A204.1 (cell line): ENCODE data around the gene NRG2.

ENCODE experiments used
- FAIRE-seq: peaks from 2 replicates; lab custom pipeline; 2012; peaks lifted over from hg19 to GRCh38; lab: Jason Lieb, UNC

Gene NRG2

DNA sequence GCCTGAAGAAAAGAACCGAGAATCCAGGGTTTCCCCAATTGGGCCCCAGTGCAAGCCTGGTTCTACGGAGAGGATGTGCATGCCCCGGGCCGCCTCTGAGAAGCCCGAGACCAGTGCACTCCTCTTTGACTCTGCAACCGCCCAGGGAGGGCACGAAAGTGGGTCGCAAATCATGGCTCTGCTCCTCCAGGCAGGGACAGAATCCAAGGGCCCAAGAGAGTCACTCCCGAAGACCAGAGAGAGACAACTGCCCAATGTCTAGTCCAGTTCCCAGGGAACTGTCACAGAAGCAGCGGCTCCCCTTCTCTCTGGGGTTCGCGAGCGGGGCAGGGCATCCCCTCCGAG is 139.7 kb downstream of the NRG2 start:
- FAIRE-seq: no peak

- no peak for FAIRE-seq
These were observed 141.1 kb downstream of the NRG2 start for GRCh38 chr5:139901986-139902385.

DNA sequence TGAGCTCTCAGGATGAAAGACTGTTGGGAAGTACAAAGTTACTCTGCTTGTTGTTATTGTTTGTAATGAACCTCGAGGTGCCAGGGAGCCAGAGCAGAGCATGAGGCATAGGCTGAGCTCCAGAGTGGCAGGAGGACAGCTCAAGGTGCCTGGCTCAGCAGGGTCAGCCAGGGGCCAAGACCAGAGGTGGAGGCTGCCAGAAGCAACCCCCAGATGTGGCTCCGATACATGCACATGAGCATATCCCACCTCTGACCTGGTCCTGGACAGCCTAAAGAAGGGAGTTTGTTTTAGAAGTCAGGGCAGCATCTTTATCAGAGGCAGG is 141.9 kb downstream of the NRG2 start:
- FAIRE-seq: no peak

GRCh38 chr5:139900546-139901250 is 142.4 kb downstream of the NRG2 start:
- no peak for FAIRE-seq

DNA sequence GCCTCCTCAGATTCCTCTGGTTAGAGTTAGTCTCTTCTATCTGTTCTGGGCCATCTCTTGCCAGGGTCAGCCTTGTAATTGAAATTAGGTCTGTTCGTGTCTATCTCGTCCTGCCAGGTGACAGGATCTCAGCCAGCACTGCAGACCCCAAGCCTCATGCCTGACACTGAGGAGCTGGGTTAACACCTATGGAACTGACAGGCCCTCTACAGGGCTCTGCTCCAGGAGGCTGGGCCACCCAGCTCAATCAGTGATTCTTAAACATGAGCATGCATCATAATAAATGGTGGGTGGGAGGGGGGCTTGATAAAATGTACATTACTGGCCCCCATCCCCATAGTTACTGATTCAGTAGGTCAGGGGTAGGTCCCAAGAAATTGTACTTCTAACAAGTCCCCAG is 144.1 kb downstream of the NRG2 start:
- no peak for FAIRE-seq

DNA sequence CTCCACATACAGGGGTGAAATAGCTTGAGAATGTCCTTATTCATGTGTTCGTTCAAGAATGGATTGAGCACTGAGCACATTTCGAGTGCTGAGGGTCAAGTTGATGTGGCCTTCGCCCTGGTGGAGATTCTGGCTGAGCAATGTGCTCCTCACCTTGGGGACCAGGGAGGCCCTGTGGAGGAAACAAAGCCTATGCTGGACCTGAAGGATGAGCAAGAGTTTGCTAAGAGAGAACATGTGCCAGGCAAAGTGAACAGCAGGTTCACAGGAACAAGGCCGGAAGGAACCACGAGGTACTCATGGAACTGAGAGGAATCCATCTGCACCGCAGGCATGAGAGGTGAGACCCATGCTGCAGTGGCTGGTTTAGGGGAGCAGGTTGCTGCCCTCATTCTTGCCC is 145.1 kb downstream of the NRG2 start:
- no peak for FAIRE-seq

DNA sequence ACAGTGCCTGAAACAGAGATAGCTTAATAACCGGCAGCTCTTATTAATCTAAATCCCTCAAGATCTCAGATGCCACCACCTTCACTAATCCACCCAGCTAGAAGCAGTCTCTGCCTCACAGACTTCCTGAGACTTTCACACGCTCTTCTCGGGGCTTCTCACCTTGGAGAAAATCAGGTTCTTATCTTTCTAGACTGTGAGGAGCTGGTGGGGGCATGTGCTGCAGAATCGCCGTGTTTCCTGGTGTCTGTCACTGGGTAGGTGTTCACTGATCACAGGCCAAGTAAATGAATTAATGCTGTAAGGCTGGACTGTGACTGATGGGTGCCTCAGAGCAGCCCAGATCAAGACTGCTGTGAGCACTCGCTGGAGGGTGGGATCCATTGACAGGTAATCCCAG is 145.8 kb downstream of the NRG2 start:
- no peak for FAIRE-seq

- no peak for FAIRE-seq
These were observed 146.4 kb downstream of the NRG2 start for GRCh38 chr5:139896718-139897117.

GRCh38 chr5:139895647-139896046 is 147.5 kb downstream of the NRG2 start:
- no peak for FAIRE-seq

- FAIRE-seq: no peak
These were observed 148.1 kb downstream of the NRG2 start for GRCh38 chr5:139895046-139895445.

DNA sequence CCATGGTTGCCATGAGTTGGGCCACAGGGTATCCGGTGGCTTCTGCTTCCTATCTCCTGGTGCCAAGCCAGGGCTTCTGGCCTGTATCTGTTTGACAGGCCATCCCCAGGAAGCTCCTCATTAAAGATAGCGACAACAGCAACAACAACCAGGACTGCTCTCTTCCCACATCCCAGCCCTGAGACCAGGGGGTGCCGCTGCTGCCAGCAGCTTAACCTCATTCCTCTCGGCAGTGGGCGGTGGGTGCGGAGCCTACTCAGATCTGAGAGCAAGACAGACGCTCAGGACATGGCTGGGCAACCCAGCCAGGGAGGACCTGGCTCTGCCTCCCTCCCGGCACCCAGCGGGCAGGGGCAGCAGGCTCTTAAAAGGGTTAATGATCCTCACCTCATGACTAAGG is 149.2 kb downstream of the NRG2 start:
- no peak for FAIRE-seq

GRCh38 chr5:139889410-139889809 is 153.7 kb downstream of the NRG2 start:
- FAIRE-seq: no peak

GRCh38 chr5:139888370-139888769 is 154.7 kb downstream of the NRG2 start:
- FAIRE-seq: no peak

GRCh38 chr5:139886213-139886612 is 156.9 kb downstream of the NRG2 start:
- FAIRE-seq: no peak

GRCh38 chr5:139885857-139886208 is 157.3 kb downstream of the NRG2 start:
- no peak for FAIRE-seq

DNA sequence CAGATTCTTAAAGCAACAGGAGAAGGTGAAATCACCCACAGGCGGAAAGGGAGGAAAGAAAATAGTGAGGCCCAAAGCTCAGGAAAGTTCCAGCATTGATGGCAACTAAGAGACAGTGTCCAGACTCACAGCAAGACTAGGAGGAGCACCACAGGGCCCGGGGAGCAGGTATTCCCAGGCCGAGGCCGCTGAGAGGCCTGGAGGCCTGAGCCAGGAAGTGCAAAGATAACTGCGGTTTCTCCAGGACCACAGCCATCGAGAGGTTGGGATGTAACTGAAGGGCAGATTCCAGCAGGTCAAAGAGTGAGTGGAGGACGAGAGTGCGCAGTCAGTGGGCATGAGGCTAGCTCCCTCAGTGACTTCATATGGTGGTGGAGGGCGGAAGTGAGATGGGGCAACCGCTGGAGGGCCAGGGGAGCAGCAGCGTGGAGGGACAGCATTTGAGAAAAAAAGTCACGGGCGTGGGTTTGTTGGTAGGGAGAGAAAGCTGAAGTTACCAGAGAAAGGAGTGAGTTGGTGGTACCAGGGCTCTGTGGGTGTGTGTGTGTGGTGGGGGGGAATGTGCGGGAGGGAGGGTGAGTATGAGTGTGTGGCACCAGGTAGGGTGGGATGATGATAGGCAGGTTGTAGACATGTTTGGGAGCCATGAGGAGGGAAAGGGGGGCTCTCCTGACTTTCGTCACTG is 157.8 kb downstream of the NRG2 start:
- no peak for FAIRE-seq

DNA sequence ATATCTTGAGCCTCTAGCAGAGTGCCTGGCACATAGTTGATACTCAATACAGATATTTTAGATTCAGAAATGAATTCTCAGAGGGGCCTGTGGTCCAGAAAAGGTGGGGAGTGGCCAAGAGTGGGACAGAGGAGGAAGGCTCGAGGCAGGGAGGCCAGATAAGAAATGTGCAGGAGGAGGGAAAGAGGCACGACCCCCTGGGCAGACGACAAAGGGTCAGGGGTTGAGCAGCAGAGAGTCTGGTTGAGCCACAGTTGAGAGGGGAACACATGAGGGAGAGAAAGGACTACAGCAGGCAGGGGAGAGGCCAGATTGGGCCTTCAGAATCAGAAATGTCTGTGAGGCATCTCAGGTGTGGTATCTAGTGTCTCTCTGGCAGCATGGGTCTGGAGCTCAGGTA is 158.4 kb downstream of the NRG2 start:
- no peak for FAIRE-seq

DNA sequence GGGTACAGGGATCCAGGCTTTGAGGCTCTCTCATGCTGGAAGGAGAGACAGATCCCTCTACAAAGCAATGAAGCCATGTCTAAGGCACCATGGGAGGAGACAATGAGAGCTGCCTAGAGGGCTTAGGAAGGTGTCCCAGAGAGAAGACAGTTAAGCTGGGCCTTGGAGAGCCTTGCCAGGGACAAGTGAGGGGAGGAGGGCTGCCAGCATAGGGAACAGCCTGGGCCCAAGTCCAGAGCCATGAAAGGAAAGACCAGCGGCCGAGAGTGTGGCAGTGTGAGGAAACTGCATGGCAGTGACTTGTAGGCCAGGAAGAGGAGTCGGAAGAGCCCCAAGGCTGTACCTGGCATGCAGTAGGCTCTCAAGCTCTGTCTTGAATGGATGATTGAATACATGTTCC is 159.0 kb downstream of the NRG2 start:
- FAIRE-seq: no peak

DNA sequence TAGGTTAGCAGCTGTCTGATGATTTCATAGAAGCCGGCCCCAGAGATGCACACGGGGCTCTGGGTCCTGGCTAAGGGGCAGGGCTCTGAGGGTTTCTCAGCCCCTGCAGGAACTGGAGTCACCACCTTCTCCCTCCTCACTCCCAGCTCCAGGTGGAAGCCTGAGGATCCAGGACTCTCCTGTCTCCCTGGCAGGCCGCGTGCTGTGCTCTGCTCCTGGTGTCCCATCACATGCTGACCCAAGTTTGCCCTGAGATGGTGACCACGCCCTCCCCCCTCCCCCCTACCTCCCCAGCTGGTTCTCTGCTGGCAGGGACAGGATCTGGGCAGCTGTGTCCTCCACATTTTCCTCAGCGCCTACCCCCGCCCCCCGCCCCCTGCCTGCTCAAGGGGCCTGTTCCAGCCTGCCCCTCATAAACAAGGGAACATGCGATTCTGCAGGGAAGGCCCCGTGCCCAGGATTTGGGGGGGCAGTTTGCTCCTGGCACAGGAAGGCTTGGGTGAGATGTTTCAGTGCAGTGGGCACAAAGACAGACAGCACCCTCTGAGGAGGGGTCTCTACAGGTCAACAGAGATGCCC is 160.0 kb downstream of the NRG2 start:
- FAIRE-seq: no peak

GRCh38 chr5:139882316-139882715 is 160.8 kb downstream of the NRG2 start:
- no peak for FAIRE-seq

DNA sequence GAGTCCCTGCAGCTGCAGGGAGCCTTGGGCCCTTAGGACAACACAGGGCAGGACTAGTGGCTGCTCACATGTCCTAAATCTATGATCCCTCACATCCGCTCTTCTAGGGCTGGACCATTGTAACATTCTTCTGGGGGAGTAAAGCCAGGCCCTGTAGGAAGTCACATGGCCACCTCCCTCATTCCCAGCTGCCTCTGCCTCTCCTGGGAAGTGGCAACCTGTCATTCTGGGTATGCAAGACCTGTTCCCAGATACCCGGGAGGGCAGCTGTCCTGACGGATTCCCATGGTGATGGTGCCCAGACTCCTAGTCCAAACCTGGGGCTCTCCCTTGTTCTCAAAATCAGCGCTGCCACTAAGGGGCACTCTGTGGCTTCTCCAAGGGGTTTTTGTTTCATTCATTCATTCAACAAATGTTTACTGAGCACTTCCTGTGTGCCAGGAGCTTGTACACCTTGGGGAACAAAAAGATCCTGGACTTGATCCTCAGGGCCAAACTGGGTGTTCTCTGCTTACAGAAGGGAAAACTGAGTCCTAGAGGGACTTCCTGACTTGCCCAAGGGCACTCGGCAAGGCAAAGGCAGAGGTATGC is 161.9 kb downstream of the NRG2 start:
- no peak for FAIRE-seq

DNA sequence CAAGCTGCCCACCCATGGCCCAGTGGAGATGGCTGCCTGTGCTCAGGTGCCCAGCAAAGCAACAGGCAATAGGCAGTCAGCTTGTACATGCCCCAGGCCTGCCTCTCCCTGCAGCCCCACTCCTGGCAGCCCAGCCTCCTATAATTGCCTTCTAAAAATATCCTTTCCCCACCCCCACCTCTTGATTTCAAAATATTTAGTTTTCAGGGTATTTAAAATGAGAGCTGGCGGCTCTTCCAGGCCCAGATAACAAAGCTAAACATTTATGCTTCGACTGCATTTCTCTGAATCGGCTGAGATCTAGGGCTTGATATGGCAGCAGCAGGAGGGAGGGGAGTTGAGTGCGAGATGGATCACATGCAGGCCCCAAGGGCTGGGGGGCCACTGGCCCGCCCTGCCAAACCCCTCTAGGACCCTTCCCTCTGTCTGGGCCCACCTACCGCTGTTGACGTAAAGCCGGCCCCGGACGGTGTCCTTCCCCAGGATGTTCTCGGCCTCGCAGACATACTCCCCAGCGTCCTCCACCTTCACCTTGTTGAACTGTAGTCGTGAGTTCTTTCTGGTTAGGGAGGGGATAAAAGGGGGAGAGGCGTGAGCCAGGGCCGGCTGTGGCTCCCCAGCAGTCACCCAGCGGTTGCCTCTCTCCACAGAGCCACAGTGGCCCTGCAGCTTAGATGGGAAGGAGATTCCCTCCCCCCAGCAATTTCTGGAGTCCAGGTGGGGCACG is 162.5 kb downstream of the NRG2 start:
- FAIRE-seq: no peak

DNA sequence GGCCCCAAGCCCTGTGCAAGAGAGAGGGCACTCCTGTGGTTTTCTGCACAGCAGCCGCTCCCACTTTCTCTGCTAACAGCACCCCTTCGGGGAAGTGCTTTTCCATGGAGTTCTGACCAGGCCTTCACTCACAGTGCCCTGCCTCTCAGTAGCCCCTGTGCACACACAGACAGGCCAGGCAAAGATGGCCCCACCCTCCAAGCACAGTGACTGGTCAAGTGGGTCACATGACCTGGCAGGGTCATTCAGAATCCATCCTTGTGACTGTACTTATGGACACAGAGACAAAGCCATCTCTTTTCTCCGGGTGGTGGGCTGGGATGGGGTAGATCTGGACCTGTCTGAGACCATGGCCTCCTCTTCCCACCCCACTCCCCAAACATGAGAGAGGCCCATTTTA is 165.0 kb downstream of the NRG2 start:
- FAIRE-seq: no peak
